GM12891 (cell line): ENCODE data around the gene BANF2.

Experiments used
- POLR2A ChIP-seq: IDR thresholded peaks from 2 replicates; pipeline ENCODE4 v1.6.1; 2011; ENCODE audit warnings: low read depth, low read length, control low read depth
- POLR2AphosphoS5 ChIP-seq: IDR thresholded peaks from 2 replicates; pipeline ENCODE4 v1.6.1; 2011; ENCODE audit warnings: low read depth, low read length, control low read depth
- SPI1 ChIP-seq: IDR thresholded peaks from 2 replicates; pipeline ENCODE4 v1.6.1; 2011; ENCODE audit warnings: low read depth, low read length, control low read depth
- TAF1 ChIP-seq: IDR thresholded peaks from 2 replicates; pipeline ENCODE4 v1.6.1; 2011; ENCODE audit warnings: low read depth, low read length, control low read depth

DNA sequence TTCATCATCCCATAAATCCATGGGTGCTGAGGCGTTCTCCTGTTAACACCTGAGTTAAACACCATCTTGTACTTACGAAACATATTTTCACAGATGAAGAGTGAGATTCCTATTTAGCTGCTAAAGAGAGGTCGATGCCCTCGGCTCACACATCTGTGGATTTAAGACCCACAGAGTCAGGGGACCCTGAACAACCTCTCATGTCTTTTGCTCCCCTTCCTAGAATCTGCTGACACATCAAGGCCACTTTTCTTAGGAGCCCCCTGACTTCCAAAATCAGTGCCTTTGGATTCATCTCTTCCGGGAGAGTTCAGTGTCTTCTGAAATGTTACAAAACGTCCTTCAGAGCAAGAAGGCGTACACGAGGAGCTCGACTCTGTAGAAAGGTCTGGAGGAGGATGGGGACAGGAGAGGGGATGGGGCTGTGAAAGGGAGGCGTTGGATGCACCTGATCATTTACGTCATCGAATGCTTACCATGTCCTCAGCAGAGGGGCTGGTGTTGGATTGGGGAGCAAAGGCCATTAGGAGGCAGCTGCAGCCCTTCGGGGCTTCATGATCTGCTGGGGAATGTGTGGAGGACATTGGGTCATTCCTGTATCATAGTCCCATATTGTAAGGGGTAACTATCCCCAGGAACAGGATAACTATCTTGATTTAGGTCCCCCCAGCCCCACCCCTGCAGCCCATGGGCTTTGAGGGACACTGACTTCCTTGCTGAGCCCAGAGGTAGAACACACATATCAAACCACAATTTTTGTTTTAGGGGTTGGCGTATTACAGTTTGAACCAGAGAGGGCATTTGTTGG, 22.9 kb downstream of the BANF2 start:
- TF ChIP-seq TAF1 (no peak), POLR2A (no peak), POLR2AphosphoS5 (no peak), SPI1 (no peak)
